DMS 273 treated with DMSO at 0.1 percent for 48 hours (cell line): ENCODE data around the gene SIK2.
"Not testable (repeated sequence)": the region's sequence is repeated elsewhere in the genome, so short reads cannot be mapped to it uniquely, and the experiment has no call there.

Source experiments
- DNase-seq: peaks from one replicate; lab custom pipeline; 2025; lab: John Stamatoyannopoulos, UW

The SIK2 gene

DNA sequence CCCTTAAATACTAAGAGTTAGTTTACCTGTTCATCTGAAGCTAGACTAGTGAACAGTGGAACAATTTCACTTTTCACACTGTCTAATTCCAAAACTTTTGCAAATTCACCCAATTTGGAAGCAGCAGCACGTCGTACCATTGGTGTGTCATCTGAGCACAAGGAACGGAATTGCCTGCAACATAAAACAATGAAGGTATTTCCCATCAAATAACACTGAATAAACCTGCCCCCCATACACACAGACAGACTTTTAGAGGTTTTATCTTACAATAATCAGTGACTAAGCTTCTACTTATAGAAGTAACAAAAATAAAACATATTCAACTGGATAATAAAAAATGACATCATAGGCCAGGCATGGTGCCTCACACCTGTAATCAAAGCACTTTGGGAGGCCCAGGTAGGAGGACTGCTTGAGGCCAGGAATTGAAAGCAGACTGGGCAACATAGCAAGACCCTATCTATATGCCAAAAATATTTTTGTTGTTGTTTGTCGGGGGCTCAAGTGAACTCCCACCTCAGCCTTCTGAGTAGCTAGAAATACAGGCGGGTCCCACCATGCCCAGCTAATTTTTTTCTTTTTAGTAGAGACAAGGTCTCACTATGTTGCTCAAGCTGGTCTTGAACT, 157.6 kb downstream of the SIK2 start:
- DNase-seq, result no peak

DNA sequence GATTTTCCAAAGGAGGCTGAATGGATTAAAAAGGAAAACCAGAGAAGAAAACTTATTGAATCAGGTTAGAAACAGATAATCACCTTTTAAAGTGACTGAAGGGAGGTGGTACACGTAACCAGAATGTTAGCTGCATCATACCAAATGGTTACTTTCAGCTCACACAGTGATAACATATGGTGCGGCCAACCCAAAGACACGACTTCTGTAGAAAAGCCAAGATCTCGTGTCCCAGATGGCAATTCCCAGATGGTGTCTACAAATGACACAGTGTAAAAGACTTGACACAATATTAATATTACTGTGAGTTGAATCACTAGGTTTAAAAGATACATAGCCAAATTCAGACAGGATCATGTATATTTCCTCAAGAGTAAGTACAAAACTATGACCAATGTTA, 158.8 kb downstream of the SIK2 start:
- peak; percentile 40 for DNase-seq

DNA sequence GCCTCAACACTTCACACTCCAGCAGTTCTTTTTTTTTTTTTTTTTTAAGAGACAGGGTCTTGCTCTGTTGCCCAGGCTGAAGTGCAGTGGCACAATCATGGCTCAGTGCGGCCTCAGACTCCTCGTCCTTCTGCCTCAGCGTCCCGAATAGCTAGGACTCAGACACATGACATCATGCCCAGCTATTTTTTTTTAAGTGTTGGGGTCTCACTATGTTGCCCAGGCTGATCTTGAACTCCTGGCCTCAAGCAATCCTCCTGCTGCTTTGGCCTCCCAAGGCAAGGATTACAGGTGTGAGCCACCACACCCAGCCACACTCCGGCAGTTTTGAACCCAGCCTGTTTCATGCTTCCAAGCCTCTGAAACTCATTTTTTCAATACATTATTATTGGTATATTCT, 160.3 kb downstream of the SIK2 start:
- DNase-seq, result no peak

DNA sequence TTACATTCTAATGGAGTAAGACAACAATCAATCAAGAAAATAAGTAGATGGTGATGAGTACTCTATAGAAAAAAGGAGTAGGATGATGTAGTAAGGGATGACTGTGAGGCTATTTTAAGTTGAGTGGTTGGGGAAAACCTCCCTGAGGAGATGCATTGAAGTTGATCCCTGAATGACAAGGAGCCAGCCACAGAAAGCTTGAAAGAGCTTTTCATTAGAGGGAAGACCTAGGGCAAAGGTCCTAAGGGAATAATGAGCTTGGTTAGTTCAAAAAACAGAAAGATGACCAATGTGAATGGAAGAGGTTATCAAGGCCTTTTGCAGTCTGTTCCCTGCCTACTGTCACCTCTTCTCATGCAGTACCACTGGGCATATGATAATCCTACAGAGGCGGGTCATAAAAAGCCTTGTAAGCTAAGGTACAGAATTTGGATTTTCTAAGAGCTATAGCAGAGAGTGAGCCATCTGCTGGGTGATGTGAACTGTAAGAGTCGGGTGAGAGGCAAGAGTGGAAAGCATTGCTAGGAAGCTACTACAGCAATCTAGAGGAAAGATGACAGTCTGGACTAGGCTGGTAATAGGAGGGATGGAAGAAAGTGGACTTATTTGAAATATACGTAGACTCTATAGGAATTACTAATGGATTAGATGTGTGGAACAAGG, 160.9 kb downstream of the SIK2 start:
- DNase-seq, result no peak

DNA sequence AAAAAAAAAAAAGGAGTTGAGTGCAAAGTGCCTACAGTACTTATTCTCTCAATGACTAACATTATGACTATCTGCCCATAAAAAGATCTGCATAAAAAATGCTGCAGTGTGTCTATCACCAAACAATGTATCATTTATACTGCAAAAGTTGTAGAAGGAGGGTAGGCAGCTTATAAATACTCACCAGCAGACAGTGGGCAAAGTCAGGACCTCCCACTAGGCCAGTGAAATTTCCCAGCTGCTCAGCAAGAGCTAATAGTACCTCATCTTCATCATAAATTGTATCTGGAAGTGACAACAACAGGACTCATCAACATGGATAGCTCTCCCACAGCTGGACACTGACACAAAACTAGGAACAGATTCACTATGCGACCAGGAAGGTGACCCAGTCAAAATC, 162.4 kb downstream of the SIK2 start:
- no peak for DNase-seq

DNA sequence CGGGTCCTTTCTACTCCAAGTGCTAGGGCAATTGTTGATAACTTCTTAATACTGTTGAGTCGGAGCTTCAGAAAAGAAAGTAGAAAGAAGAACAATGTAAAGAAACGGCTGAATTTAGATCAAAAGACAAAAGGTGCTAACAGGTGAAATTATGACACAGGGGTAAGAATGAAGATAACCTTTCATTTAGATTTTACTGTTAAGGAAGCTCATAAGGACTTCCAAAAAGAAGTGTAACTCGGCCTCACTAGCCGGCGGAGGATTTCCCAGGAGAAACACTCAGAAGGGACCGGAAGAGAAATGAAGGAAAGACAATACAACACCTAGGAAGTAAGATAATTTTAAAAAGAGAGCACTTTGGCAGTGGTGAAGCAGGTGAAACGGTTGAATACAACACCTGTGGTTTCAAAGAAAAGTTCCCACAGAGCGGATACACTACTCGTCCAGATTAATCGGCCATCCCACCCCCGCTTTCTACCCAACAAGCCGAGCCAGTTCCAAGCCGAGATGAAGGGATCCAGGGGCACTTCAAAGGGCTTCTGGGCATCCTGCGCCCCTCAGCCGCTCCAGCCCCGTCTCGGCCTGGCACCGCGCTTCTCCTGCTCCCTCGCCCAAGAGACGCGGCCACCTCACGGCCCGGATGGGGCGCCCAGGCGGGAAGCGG, 163.2 kb downstream of the SIK2 start:
- no peak for DNase-seq

DNA sequence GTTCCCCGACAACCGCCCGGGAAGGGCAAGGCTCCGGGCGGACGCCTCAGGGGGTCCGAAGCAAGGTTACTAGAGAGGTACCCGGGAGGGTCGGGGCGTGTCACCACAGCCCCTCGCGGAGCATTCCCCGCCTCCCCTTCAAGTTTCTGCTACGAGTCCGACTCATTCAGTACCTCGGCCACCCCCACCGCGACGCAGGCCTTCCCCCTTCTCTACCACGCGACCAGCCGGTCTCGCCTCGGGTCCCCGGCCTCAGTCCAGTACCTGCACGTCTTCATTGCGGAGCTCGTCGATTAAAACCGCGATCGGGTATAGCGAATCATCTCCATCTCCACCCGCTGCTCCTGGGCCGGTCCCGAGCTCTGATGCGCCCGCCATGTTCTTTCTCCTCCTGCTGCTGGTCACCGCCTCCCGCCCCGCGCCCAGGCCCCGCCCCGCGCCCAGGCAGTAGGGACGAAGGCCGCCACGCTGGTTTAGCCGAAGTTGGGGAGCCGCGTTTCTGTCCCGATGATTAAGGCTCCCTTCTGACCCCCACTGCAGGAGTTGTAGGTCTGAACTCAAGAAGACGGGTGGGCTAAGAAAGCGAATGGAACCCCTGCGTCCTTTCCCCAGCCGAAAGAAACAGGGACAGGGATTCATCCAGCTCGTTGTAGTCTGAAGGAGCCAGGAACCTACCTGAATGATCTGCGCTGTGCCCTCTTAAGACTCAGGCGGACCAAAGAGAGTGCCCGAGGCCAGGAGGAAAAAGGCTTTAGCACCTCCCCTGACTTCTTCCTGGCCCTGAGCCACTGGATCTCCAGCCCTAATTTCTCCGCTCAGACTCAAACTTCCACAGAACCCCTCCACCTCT, 164.0 kb downstream of the SIK2 start, which contains the start of gene PPP2R1B:
Gene PPP2R1B, minus strand, starts transcription at position 406 of the 850 bp plus-strand sequence. Its CDS starts 28 bp downstream, at position 378.
- DNase-seq, result peak; percentile 55

DNA sequence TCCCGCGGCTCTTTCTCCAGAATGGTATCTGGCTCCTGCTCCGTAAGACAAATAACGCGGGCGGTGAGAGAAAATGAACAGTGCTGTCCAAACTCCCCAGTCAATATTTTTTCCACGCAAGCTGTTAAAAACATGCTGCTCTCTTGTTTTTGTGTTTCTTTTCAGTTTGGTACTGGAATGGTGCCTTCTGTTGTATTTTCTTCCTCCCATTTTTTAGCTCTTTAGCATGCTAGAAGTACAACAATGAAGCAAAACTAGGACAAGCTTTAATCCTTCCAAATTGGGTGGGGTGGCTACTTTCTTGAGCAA, 164.5 kb downstream of the SIK2 start:
- DNase-seq, result no peak

DNA sequence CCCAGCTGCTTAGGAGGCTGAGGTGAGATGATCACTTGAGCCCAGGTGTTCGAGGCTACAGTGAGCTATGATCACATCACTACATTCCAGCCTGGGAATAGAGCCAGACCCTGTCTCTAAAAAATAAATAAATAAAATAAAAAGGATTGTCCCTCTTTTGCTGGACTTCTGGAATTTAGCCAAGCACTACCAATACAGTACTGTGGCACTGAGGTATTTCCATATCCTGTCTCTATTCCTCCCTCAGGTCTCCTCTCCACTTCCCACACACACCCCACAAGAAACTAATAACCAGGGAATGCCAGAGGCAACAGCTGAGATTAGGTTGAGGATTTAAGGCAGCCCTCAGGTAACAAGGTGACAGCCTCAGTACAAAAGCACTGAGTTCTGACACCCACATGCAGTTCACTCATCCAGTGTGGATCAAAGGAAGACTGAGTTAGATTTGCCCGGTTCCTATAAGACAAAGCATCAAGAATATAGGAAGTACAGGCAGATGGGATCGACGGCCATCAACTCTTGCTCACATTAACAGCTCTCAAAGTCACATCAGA, 168.4 kb downstream of the SIK2 start:
- no peak for DNase-seq

DNA sequence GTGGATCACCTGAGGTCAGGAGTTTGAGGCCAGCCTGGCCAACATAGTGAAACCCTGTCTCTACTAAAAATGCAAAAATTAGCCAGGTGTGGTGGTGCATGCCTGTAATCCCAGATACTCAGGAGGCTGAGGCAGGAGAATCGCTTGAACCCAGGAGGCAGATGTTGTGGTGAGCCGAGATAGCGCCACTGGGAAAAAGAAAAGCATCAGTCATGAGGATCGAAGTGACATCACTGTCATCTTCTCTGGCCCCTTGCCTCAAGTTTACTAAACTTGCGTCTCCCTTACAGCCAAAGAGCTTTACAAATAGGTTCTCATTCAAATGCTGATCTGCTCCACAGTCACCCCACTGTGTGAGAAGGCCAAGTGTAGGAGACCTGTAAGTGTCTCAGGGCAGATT, 169.0 kb downstream of the SIK2 start:
- DNase-seq, result not testable (repeated sequence)

DNA sequence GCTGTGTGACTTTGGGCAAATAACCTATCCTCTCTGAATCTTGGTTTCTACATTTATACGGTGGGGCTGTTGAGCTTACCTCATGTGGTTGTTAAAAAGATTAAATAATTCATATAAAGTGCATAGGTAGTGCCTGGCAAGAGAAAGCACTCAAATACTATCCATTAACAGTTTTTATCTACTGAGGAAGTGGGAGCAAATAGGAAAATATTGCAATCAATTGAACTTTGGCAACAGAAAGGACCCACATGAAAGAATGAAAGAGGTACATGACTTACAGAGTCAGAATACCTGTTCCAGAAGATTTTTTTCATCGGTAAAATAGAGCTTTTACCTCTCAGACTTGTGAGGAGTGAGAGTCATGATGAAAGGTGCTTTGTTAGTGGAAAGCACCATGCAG, 170.3 kb downstream of the SIK2 start:
- no peak for DNase-seq

DNA sequence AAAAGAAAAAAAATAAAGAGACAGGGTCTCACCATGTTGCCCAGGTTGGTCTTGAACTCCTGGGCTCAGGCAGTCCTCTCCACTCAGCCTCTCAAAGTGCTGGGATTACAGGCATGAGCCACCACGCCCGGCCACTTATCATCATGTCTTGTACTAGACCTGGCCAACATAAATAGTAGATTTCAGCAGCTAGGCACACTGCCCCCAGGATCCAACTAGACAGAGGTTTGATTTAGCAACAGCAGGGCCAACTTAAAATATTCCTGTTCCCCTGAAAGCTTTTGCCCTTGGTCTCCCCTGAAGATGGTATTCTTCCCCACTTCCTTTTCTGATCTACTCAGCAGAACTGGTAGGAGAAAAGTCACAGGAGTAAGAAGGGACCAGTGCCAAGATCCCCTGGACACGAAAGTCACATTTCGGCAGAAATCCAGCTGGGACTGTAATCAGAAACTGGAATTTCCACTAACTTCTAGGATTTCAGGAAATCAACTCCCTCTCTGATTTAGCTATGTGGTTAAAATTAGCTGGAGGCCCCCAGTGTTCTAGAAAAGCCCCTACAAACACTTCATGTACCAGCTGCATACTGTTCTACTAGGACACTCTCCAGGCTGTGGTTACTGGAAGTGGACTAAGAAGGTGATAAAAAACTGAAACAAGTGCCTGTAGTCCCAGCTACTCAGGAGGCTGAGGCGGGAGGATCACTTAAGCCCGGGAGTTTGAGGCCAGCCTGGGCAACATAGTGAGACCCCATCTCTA, 172.9 kb downstream of the SIK2 start:
- DNase-seq, result no peak

DNA sequence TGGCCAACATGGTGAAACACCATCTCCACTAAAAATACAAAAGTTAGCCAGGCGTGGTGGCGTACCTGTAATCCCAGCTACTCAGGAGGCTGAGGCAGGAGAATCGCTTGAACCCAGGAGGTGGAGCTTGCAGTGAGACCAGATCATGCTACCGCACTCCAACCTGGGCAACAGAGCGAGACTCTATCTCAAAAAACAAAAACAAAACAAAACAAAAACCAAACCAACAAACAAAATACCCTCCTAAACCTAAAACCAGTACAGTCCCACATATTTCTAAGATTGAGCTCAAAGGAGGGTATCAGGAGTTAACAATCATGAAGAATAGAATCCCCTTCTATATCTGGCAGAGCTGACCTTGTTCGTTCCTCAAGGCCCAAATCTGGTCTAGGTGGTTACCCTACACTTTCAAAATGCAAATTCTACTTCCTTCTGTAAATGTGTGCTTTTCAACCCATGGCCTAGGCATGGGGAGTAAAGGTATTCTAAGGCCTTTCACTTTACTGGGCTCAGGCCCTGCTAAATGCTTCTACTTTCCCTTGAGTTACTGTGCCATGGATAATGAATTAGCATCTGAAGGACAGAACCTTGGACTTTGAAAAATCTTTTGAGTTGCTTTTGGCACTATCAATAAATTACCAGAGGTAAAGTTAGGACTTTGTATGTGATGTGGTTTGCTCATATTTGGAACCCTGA, 174.3 kb downstream of the SIK2 start:
- no peak for DNase-seq

DNA sequence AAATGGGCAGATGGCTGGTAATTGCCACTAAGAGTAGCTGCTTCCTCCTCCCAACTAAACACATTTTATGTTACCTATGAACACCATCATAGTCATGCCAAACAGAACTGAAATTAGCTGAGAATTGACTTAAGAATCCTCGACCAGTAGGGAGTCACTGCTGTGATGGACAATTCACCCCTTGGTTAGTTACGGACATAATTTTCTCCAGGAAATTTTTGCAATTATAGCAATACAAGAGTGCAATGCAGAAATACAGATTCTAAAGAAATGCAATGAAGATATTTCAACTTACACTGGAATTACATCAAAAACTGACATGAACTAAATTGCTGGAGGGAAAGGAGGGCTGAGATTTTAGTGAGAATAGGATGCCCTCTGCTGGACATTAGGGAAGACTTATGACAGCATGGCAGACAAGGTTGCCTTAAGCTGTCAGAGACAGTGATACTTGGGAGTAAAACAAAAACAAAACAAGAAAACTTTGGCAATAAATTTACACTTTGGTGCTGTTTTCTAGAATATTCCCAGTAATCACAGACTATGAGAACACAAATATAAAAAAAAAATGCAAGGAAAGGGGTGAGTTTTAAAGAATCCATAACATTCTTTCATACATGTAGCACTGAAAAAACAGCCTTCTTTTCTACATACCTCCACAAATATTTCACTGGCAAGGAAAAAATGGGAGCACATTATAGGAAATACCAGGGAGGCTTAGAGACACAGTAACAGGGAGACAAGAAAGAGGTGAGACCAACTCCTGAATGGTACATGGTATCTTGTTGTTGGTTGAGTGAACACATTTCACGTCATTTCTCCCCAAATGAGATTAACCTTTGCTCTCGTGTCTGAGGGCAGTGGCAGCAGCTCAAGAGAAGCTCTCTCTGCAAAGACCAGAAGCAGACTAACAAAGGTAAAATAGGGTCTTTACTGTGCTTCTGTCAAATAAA, 175.1 kb downstream of the SIK2 start:
- DNase-seq, result no peak

DNA sequence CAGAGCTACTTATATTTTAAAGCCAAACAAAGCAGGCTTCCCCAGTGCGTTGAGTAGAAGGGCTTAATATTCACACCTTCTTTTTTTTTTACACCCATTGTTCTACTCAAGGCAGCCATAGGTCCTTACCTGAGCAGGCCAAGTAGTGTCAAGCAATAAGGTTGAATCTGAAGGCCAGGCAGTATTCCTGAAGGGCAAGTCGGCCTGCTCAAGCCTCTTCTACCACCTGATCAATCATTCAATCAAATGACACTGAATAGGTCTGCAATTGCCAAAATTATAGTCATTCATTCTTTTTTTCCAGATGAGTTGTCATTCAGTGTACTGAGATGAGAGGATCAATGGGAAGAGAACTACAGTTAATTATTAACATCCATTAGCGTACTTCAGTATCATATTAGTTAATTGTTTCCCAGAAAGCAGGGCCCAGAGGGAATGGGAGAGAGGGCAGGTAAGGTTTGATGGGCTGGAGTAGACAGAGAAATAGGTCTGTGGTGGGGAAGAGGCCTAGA, 175.9 kb downstream of the SIK2 start:
- DNase-seq, result no peak

DNA sequence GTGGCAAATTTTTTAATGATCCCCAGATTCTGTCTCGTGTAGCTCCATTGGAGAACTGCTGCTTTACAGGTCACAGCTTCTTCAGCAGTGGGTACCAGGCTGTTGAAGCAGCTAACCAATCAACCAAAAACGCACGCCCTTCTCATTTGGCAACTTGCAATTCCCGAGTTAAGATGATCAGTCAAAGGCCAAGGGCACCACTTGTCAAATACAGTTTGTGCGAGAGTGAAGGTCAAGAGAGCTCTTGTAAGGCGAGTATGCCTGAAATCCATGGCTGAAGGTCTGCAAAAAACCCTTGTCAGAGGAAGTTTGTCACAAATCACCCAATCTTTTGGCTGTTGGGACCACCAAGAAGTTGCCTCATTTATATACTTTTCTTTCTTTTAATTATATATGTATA, 176.9 kb downstream of the SIK2 start:
- DNase-seq, result no peak
